Prostate gland (tissue), 2 donors: ENCODE results near the gene ZNF789.

ENCODE experiments used
- POLR2A ChIP-seq: fragments of 450-650 bp; IDR thresholded peaks from one replicate; pipeline ENCODE4 v1.6.1; 2016; ENCODE audit warnings: antibody characterized with exemption, mild to moderate bottlenecking
- TF ChIP-seq, protein P1 (sequence below), 4 experiments: fragments of 200-600 bp in 2 of 4; fragments of 450-650 bp in 2 of 4; sonication (generic) in 2 of 4; IDR thresholded peaks; 1 replicate in 3 of 4; 2 replicates in 1 of 4; pipeline ENCODE4 v1.5.1; 2016 to 2019; ENCODE audit warnings: antibody characterized with exemption in 4 of 4, mild to moderate bottlenecking in 2 of 4, moderate library complexity in 2 of 4

DNA sequence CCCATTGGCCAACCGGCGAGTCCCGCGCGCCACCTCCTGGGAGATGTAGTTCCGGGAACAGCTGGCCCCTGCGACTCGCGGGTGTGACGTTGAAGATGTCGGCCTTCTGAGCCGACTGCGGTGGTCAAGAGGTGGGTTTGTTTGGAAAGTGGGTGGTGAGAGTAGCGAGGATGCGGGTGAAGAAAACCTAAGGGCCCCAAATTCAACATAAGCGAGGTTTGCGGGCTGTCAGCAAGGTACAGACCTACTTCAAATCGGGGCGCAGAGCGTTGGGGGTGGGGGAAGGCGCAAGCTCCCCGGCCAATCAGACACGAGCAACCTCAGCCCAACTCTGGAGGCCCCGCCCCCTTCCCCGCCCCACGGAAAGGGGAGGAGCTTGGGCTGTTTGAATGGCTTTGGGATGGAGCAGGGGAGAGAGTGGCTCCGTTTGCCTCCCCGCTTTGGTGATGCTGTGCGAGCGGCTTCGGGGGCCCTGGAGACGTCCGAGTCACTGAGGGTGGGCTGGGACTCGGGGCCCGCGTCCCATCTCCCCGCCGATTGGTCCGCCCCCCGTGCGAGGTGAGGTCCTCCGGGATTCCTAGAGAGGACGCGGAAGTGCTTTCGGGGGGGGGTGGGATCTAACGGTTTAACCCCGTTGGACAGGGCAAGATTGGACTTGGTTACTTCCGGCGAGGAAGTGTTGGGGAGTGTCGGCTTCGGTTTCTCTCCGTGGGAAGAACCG is 32.1 kb downstream of the ZNF789 start, which contains the start of gene ZKSCAN5:
- TF ChIP-seq, protein P1, sequence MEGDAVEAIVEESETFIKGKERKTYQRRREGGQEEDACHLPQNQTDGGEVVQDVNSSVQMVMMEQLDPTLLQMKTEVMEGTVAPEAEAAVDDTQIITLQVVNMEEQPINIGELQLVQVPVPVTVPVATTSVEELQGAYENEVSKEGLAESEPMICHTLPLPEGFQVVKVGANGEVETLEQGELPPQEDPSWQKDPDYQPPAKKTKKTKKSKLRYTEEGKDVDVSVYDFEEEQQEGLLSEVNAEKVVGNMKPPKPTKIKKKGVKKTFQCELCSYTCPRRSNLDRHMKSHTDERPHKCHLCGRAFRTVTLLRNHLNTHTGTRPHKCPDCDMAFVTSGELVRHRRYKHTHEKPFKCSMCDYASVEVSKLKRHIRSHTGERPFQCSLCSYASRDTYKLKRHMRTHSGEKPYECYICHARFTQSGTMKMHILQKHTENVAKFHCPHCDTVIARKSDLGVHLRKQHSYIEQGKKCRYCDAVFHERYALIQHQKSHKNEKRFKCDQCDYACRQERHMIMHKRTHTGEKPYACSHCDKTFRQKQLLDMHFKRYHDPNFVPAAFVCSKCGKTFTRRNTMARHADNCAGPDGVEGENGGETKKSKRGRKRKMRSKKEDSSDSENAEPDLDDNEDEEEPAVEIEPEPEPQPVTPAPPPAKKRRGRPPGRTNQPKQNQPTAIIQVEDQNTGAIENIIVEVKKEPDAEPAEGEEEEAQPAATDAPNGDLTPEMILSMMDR (IDR thresholded peaks at IDR 0.05) = peak in 3 of 4 experiments; percentile 37 to 54 (median 44)
- peak; percentile 27 for TF ChIP-seq POLR2A
